HG03135 (cell line): ENCODE measurements around the gene CLDN6.
"Not testable (repeated sequence)": the region's sequence is repeated elsewhere in the genome, so short reads cannot be mapped to it uniquely, and the experiment has no call there.

Experiments used
- ATAC-seq: cut with Tn5 transposase; IDR thresholded peaks from one replicate; pipeline ENCODE4 v1.9.1; 2021; ENCODE audit warnings: mild to moderate bottlenecking, moderate library complexity; ENCODE audit not compliant: unreplicated experiment

CLDN6 gene

DNA sequence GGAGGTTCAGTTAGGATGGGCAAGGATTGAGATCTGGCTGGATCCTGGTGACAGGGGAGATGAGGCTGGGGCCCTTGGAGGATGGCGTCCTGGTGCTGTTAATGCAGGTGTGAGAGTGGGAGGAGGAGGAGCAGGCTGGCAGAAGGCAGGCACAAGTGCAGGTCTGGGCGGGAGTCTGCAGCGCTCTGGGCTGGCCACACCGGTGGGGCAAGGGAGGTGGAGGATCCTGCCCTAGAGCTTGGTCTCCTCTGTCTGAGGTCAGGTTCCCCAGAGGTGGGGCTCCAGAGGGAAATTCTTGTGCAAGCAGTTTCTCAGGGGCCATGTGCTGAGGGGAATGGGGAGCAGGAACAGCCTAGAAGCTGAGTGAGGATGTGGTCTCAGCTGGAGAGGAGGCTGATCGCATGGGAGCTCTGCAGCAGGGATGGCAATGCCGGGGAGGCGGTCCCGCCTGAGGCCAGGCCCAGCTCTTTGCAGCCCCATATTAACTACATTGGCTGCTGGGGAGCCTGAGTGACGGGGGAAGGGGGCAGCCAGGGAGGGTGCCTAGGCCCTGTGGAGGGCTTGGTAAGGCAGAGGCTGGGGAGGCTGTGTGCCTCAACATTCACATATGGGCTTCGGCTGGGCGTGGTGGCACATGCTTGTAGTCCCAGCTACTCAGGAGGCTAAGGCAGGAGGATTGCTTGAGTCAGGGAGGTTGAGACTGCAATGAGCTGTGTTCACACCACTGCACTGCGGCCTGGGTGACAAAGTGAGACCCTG, 34.8 kb upstream of the CLDN6 start:
- ATAC-seq: not testable (repeated sequence)

- ATAC-seq: no peak
These were observed 33.5 kb upstream of the CLDN6 start for GRCh38 chr16:3051494-3051893.

DNA sequence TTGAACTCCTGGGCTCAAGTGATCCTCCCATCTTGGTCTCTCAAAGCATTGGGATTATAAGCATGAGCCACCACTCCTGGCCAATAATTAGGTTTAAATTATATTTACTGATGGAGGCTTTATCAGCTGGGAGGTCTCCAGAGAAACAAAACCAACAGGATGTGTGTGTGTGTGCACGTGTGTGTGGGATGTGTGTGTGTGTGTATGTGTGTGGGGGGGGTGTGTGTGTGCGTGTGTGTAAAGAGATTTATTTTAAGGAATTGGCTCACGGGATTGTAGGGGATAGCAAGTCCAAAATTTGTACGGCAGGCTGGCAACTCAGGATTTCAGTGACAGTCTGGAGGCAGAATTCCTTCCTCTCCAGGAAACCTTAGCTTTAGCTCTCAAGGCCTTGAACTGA, 33.0 kb upstream of the CLDN6 start:
- ATAC-seq: no peak

DNA sequence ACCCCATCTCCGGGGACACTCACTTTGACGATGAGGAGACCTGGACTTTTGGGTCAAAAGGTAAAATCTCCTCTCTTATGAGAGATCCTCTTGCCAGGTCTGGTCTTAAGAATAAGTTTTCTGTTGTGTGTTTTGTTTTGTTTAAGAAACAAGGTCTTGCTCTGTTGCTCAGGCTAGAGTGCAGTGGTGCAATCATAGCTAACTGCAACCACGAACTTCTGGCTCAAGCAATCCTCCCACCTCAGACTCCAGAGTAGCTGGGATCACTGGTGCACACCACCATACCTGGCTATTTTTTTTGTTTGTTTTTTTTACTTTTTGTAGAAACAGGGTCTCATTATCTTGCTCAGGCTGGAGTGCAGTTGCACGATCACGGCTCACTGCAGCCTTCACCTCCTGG, 32.5 kb upstream of the CLDN6 start:
- no peak for ATAC-seq

- ATAC-seq: no peak
These were observed 32.0 kb upstream of the CLDN6 start for GRCh38 chr16:3049921-3050481.

- no peak for ATAC-seq
These were observed 29.4 kb upstream of the CLDN6 start for GRCh38 chr16:3047387-3047720.

- no peak for ATAC-seq
These were observed 28.8 kb upstream of the CLDN6 start for GRCh38 chr16:3046641-3047386.

GRCh38 chr16:3045758-3046640, 28.0 kb upstream of the CLDN6 start, which contains the start of gene MMP25:
TSS of gene MMP25 (plus strand) at chr16:3046561. CDS start at chr16:3046918, 357 bp downstream.
- no peak for ATAC-seq

GRCh38 chr16:3044708-3045107, 26.7 kb upstream of the CLDN6 start:
- no peak for ATAC-seq

GRCh38 chr16:3042376-3042775, 24.4 kb upstream of the CLDN6 start:
- ATAC-seq: no peak

GRCh38 chr16:3038896-3039295, 20.9 kb upstream of the CLDN6 start:
- ATAC-seq: no peak

- ATAC-seq: no peak
These were observed 20.3 kb upstream of the CLDN6 start for GRCh38 chr16:3038256-3038655.

- ATAC-seq: no peak
These were observed 18.8 kb upstream of the CLDN6 start, which contains the start of gene BICDL2 for GRCh38 chr16:3036726-3037315. TSS of gene BICDL2 (minus strand) at chr16:3036944. CDS start at chr16:3035496, 1,448 bp downstream.

GRCh38 chr16:3035972-3036725, 18.2 kb upstream of the CLDN6 start:
- ATAC-seq: no peak

DNA sequence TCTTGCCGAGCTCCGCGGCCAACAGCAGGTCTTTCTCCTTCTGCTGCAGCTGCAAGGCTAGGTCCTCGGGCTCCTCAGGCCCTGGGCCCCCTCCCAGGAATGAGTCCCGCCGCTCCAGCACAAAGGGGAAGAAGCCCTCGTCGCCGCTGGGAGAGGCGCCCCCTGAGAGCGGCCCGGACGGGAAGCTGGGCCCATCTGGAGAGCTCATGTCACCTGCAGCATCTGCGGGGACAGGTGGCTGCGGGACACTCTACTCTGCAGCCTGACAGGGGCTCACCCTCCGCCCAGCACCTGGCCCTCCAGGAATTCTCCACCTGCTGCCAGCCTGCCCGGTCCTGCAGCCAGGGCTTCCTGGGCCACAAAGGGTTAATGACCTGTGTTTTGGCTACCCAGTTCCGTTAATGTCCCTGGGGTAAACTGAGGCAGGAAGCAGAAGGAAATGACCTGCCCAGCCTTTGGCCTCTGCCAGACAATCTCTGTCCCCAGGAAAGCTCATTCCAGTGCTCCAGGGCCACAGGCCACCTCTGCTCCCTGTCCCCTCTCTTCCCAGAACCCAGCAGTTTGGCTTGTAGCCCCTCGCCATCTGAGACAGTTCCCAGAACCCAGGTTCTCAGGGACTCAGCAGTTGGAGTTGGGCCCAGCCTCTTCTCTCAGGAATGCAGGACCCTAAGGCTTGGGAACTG, 17.4 kb upstream of the CLDN6 start:
- ATAC-seq: no peak

- ATAC-seq: no peak
These were observed 14.6 kb upstream of the CLDN6 start for GRCh38 chr16:3032624-3033023.

- ATAC-seq: no peak
These were observed 12.5 kb upstream of the CLDN6 start for GRCh38 chr16:3030222-3031212.
